KG1 (cell line): Measurements from ENCODE around the gene SEC24C.
"Not testable (repeated sequence)": the region's sequence is repeated elsewhere in the genome, so short reads cannot be mapped to it uniquely, and the experiment has no call there.

Experiments used
- DNase-seq: peaks from one replicate; lab custom pipeline; 2025; lab: John Stamatoyannopoulos, UW

SEC24C gene

GRCh38 chr10:73773152-73773879, 29.1 kb downstream of the SEC24C start:
- DNase-seq = peak; percentile 50

DNA sequence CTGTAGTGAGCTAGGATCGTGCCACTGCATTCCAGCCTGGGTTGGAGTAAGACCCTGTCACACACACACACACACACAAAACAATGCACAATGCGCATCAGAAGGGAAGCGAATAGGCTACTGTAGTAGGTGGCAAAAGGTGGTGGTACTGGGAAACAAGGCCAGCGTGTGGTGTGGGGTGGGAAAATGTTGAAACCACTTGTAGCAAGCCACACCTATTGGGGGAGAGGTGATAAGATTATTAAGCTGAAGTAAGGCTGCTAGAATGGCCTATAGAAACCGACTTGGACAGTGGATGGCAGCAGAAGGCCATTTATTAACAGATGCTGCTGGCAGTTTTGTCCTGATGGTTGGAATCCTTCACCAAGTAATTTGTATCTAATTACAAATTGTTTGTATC, 30.5 kb downstream of the SEC24C start:
- no peak for DNase-seq

GRCh38 chr10:73779018-73779417, 34.8 kb downstream of the SEC24C start:
- no peak for DNase-seq

- no peak for DNase-seq
Observed at GRCh38 chr10:73779539-73780197, 35.5 kb downstream of the SEC24C start.

- no peak for DNase-seq
Observed at GRCh38 chr10:73780301-73780700, 36.1 kb downstream of the SEC24C start.

DNA sequence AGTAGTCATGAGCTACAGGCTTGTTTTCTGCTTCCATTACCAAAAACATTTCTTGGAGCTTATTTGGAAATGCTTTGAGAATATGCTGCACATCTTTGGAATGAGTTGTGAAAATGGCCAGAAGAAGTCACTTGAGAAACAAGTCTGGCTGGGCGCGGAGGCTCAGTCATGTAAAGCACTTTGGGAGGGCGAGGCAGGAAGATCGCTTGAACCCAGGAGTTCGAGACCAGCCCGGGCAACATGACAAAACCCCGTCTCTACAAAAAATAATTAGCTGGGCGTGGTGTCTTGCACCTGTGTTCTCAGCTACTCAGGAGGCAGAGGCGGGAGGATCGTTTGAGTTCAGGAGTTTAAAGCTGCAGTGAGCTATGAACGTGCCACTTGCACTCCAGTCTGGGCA, 36.8 kb downstream of the SEC24C start:
- no peak for DNase-seq

- DNase-seq = no peak
Observed at GRCh38 chr10:73781548-73781878, 37.3 kb downstream of the SEC24C start.

GRCh38 chr10:73781879-73782748, 37.9 kb downstream of the SEC24C start, which contains the start of gene CHCHD1:
CHCHD1 (plus strand) TSS chr10:73782048; CDS start chr10:73782076, 28 bp downstream.
- peak; percentile 64 for DNase-seq

DNA sequence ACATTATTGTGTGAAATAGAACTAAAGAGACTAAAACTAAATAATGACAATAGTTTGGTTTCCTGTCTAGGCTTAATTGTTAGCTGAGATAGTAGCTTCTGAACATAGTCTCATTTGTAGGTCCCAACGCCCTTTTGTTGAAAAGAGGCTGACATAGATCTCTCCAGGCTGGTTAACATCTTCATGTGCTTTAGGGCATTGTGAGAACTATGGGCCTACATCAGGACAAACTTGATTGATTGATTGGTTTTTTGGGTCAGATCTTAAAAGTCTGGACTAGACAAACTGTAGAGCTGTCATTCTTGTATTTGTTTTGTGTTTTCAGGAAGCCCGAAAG, 38.5 kb downstream of the SEC24C start:
- no peak for DNase-seq

GRCh38 chr10:73785211-73785720, 41.1 kb downstream of the SEC24C start, which contains the start of gene ZSWIM8:
ZSWIM8 (plus strand) TSS chr10:73785606; CDS start chr10:73785879, 273 bp downstream.
- peak; percentile 97 for DNase-seq

DNA sequence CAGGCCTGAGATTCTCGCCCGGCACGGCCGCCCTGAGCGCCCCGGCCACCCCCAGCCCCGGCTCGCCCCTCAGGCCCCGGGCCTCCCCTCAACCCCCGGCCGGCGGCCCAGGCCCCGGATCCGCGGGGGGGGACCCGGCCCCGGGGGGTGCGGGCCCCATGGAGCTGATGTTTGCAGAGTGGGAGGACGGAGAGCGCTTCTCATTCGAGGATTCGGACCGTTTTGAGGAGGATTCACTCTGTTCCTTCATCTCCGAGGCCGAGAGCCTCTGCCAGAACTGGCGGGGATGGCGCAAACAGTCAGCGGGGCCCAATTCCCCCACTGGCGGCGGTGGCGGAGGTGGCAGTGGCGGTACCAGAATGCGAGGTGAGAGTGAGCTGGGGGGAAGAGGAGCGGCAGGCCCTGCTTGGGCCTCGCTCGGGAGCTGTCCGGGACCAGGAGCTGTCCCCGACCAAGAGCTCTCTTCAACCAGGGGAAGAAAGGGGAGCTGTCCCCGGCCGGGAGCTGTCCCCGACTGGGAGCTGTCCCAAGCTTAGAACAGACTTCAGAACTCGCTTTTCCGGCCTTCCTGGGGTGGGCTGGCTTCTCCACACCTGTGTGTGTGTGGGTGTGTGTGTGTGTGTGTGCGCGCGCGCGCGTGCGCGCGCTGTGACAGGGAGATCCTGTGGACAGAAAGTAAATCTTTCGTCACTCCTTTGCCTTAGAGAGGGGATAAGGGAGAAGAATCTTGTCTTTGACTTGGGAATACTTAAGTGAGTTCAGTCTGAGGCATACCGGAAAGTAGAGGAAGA, 41.7 kb downstream of the SEC24C start:
- DNase-seq = no peak

DNA sequence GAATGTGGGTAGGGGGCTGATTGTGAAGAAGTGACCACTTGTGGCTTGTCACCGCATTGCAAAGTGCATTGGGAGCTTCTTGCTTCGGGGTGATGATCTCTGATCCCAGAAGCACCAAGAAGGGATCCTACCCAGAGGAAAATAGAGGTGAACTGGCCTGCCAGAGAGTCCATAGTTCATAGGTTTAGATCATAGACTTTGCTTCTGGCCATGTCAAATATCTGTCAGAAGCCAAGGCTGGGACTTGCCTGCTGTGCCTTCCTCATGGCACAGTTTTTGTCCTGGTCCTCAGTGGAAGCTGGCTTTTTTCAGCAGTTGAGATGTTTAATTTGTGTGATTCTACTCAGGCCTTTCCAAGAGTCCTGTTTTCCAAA, 42.3 kb downstream of the SEC24C start:
- DNase-seq = no peak

DNA sequence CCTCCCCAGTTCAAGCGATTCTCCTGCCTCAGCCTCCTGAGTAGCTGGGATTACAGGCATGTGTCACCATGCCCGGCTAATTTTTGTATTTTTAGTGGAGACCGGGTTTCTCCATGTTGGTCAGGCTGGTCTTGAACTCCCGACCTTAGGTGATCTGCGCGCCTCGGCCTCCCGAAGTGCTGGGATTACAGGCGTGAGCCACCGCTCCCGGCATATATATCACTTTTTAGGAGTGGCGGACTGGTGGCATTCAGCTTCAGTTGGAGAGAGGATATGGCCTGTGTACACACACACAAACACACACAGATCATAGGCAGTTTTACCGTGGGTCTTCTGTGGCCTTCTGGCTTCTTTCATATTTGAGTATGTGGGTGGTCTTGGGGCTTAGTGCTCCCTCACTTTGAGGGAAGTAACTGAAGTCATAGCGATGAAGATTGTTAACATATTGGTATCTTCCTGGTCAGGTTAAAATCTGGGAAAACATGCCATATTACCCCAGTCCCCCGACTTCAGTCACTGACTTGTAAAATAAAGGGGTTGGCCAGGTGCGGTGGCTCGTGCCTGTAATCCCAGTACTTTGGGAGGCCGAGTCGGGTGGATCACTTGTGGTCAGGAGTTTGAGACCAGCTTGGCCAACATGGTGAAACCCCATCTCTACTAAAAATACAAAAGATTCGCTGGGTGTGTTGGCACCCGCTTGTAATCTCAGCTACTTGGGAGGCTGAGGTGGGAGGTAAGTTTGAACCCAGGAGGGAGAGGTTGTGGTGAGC, 43.0 kb downstream of the SEC24C start:
- not testable (repeated sequence) for DNase-seq

GRCh38 chr10:73788864-73789658, 44.9 kb downstream of the SEC24C start:
- no peak for DNase-seq

DNA sequence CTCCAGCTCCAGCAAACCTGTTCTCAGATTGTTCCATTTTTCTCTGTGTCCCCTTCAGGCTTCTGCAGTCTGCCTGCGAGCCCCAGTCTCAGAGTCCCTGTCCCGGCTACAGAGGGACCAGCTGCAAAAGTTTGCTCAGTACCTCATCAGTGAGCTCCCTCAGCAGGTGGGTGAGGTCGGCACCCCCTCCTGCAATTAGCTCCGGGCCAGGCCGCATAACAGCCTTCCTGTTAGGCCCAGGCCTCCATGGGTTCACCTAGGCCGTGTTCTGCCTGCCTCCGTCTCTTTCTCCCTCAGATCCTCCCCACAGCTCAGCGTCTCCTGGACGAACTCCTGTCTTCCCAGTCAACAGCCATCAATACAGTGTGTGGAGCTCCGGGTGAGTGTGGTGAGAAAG, 45.5 kb downstream of the SEC24C start:
- DNase-seq = no peak

DNA sequence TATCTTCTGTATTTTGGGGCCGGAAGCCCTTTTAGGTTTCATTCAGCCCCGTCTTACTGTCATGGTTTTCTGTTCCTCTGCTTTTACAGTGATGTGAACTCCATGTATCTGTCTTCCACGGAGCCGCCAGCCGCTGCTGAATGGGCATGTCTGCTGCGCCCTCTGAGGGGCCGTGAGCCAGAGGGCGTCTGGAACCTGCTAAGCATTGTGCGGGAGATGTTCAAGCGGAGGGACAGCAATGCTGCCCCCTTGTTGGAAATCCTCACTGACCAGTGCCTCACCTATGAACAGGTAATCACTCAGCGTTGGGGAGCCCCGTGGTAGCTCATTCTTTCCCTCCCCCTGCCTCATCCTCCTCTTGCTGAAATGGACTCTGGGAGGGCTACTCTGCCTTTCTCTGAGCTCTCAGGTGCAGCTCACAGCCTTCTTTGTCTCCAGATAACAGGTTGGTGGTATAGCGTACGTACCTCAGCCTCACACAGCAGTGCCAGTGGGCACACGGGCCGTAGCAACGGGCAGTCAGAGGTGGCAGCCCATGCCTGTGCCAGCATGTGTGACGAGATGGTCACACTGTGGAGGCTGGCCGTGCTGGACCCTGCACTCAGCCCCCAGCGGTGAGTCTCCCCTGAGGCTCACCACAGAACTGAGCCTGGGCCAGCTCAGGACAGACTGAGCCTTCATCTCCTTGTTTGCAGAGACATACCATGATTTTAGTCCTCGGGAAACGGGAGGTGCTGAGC, 46.9 kb downstream of the SEC24C start:
- no peak for DNase-seq

DNA sequence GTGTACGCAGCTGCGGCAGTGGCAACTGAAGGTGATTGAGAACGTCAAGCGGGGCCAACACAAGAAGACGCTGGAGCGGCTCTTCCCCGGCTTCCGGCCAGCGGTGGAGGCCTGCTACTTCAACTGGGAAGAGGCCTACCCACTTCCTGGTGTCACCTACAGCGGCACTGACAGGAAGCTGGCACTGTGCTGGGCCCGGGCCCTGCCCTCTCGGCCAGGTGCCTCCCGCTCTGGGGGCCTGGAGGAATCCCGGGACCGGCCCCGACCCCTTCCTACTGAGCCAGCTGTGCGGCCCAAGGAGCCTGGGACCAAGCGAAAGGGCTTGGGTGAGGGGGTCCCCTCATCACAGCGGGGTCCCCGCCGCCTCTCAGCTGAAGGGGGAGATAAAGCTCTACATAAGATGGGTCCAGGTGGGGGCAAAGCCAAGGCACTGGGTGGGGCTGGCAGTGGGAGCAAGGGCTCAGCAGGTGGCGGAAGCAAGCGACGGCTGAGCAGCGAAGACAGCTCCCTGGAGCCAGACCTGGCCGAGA, 47.8 kb downstream of the SEC24C start:
- no peak for DNase-seq

DNA sequence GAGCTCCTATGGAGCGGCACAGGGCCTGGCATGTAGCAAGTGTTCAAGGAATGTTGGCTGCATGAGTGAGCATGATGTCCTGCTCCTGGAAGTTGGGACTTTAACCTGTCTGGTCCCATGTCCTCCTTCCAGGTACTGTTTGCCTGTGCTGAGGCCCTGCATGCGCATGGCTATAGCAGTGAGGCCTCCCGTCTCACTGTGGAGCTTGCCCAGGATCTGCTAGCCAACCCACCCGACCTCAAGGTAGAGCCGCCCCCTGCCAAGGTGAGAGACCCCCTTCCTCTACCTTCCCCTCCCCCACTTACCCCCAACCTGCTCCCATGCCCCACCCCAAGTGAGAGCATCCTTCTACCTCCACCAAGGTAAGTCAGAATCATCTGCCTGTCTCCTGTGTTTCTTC, 49.3 kb downstream of the SEC24C start:
- DNase-seq = no peak

DNA sequence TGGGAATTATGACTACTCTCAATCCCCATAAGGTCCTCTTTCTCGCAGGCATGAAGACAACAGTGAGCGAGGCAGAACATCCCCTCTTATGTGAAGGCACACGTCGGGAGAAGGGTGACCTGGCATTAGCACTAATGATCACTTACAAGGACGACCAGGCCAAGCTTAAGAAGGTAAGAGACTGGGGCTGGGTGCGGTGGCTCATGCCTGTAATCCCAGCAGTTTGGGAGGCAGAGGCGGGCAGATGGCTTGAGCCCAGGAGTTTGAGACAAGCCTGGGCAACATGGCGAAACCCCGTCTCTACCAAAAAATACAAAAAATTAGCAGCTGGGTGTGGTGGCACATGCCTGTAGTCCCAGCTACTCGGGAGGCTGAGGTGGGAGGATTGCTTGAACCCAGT, 51.3 kb downstream of the SEC24C start:
- not testable (repeated sequence) for DNase-seq
